Adrenal gland (tissue), 5 donors: ENCODE measurements around the gene RECQL.

Experiments used
- CTCF ChIP-seq, 6 experiments: fragments of 450-650 bp in 4 of 6; fragments of 200-600 bp in 2 of 6; sonication (generic) in 1 of 6; IDR thresholded peaks; 1 replicate in 5 of 6; 2 replicates in 1 of 6; pipeline versions ENCODE4 v1.5.1 to v1.8.0; 2016 to 2021; ENCODE audit warnings: antibody characterized with exemption in 6 of 6, mild to moderate bottlenecking in 2 of 6, moderate library complexity in 1 of 6
- POLR2A ChIP-seq, 2 donors: fragments of 450-650 bp; IDR thresholded peaks; one replicate each; pipeline ENCODE4 v1.6.1; 2017; ENCODE audit warnings: antibody characterized with exemption in 2 of 2, mild to moderate bottlenecking in 2 of 2, moderate library complexity in 1 of 2
- donor health status: DM: no; HTN: no; CAD: no.

GRCh38 chr12:21547437-21547836, 46.0 kb upstream of the RECQL start:
- TF ChIP-seq CTCF (IDR thresholded peaks at IDR 0.05) (no peak), POLR2A (IDR thresholded peaks at IDR 0.05) (no peak)
